Loucy (cell line): Measurements from ENCODE around the gene IPPK.

Experiments
- H2AFZ ChIP-seq: fragments of 200-600 bp; sonication (generic); 2 replicates; pipeline ENCODE4 v1.6.0; 2016; ENCODE audit warnings: antibody characterized with exemption, mild to moderate bottlenecking, low read length, moderate library complexity
- H3F3A ChIP-seq: fragments of 200-600 bp; 2 replicates; pipeline ENCODE4 v1.6.0; 2016; ENCODE audit warnings: antibody characterized with exemption, low read depth, mild to moderate bottlenecking
- H3K27me3 ChIP-seq: fragments of 200-600 bp; sonication (generic); 2 replicates; pipeline ENCODE4 v1.6.1; 2014; ENCODE audit warnings: low read length, mild to moderate bottlenecking; ENCODE audit not compliant: insufficient read depth, poor library complexity, severe bottlenecking
- H3K36me3 ChIP-seq: fragments of 200-600 bp; sonication (generic); 2 replicates; pipeline ENCODE4 v1.6.1; 2016; ENCODE audit warnings: low read length; ENCODE audit not compliant: insufficient read depth
- H3K4me1 ChIP-seq: fragments of 200-600 bp; sonication (generic); 2 replicates; pipeline ENCODE4 v1.5.1; 2014; ENCODE audit warnings: low read length, mild to moderate bottlenecking; ENCODE audit not compliant: insufficient read depth, poor library complexity, severe bottlenecking
- H3K4me2 ChIP-seq: fragments of 200-600 bp; sonication (generic); 2 replicates; pipeline ENCODE4 v1.6.0; 2014; ENCODE audit warnings: antibody characterized with exemption, low read length, low read depth, mild to moderate bottlenecking; ENCODE audit not compliant: poor library complexity, severe bottlenecking
- H3K4me3 ChIP-seq: fragments of 200-600 bp; sonication (generic); 2 replicates; pipeline ENCODE4 v1.5.1; 2014; ENCODE audit warnings: low read length, mild to moderate bottlenecking, mixed read lengths; ENCODE audit not compliant: poor library complexity, severe bottlenecking
- H3K79me2 ChIP-seq: fragments of 200-600 bp; sonication (generic); 2 replicates; pipeline ENCODE4 v1.6.1; 2014; ENCODE audit warnings: low read length; ENCODE audit not compliant: insufficient read depth
- H3K9ac ChIP-seq: fragments of 200-600 bp; sonication (generic); 2 replicates; pipeline ENCODE4 v1.6.0; 2014; ENCODE audit warnings: mild to moderate bottlenecking, low read depth, low read length, moderate library complexity; ENCODE audit not compliant: poor library complexity, severe bottlenecking
- H3K9me2 ChIP-seq: fragments of 200-600 bp; sonication (generic); replicated peaks from 2 replicates; pipeline ENCODE4 v1.6.1; 2016; ENCODE audit warnings: low read depth, low read length, mixed read lengths
- H3K9me3 ChIP-seq: fragments of 200-600 bp; sonication (generic); 2 replicates; pipeline ENCODE4 v1.6.1; 2014; ENCODE audit warnings: mild to moderate bottlenecking, antibody characterized with exemption, low read length, low read depth; ENCODE audit not compliant: insufficient read depth
- H4K20me1 ChIP-seq: fragments of 200-600 bp; sonication (generic); 2 replicates; pipeline ENCODE4 v1.6.0; 2014; ENCODE audit warnings: antibody characterized with exemption, low read length, mild to moderate bottlenecking; ENCODE audit not compliant: insufficient read depth, poor library complexity, severe bottlenecking
- EZH2phosphoT487 ChIP-seq: fragments of 200-600 bp; IDR thresholded peaks from 2 replicates; pipeline ENCODE4 v1.6.1; 2018; ENCODE audit warnings: antibody characterized with exemption, mild to moderate bottlenecking, moderate library complexity, borderline replicate concordance
- TF ChIP-seq, protein P1 (sequence below): fragments of 200-600 bp; sonication (generic); conservative IDR thresholded peaks from 2 replicates; pipeline ENCODE4 v1.5.1; 2014; ENCODE audit warnings: mild to moderate bottlenecking, antibody characterized with exemption, low read length

The IPPK gene

DNA sequence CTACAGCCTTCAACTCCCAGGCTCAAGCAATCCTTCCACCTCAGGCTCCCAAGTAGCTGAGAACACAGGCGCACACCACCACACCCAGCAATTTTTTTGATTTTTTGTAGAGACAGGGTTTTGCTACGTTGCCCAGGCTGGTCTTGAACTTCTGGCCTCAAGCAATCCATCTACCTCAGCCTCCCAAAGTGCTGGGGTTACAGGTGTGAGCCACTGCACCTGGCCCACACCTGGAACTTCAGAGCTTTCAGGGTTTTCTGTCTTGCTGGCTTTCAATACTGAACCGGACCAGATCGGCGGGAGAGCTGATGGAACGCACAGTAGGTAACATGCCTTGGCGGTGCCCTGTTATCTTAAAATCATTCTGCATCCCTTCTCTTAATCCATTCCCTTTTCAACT lies 30.8 kb downstream of the IPPK start:
- H2AFZ ChIP-seq = no peak overlapping the region
- no peaks in the 10 kb centered on the region for H3K9me3 ChIP-seq
- no peaks in the 10 kb centered on the region for H4K20me1 ChIP-seq
- no peaks in the 10 kb centered on the region for H3K27me3 ChIP-seq
- no peak overlapping the region for H3K4me3 ChIP-seq
- H3K4me1 ChIP-seq = no peaks in the 10 kb centered on the region
- H3K9ac ChIP-seq = no peak overlapping the region
- H3K36me3 ChIP-seq = peaks cover 86% of the 10 kb centered on the region; the same call in 1 of the 2 replicates
- TF ChIP-seq, protein P1, sequence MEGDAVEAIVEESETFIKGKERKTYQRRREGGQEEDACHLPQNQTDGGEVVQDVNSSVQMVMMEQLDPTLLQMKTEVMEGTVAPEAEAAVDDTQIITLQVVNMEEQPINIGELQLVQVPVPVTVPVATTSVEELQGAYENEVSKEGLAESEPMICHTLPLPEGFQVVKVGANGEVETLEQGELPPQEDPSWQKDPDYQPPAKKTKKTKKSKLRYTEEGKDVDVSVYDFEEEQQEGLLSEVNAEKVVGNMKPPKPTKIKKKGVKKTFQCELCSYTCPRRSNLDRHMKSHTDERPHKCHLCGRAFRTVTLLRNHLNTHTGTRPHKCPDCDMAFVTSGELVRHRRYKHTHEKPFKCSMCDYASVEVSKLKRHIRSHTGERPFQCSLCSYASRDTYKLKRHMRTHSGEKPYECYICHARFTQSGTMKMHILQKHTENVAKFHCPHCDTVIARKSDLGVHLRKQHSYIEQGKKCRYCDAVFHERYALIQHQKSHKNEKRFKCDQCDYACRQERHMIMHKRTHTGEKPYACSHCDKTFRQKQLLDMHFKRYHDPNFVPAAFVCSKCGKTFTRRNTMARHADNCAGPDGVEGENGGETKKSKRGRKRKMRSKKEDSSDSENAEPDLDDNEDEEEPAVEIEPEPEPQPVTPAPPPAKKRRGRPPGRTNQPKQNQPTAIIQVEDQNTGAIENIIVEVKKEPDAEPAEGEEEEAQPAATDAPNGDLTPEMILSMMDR = no peak
- no peak for TF ChIP-seq EZH2phosphoT487
- H3K79me2 ChIP-seq = no peaks in the 10 kb centered on the region
- H3K4me2 ChIP-seq = no peak overlapping the region
- H3K9me2 ChIP-seq = no peaks in the 10 kb centered on the region
- H3F3A ChIP-seq = no peaks in the 10 kb centered on the region

DNA sequence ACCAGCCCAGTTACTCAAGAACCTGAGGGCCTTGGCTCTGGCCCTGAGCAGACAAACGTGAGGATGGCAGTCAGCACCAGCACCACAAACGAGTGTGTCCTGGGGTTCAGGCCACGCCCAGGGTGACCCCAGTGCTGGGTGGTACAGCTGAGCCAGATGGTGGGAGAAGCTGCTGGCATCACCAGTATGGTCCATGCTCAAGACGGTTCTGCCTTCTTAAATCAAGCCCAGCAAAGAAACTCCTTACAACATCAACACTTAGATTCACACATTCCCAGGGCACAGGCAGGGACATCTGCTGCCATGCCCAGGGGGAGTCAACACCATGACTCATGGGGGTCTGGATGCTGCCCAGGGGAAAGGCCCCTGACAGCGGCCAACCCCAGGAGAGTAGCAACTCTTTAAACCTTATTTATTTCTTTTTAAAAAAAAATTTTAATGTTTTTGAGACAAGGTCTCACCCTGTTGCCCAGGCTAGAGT lies 31.3 kb downstream of the IPPK start:
- no peak overlapping the region for H3K4me3 ChIP-seq
- no peaks in the 10 kb centered on the region for H3K9me3 ChIP-seq
- H3K4me2 ChIP-seq = no peak overlapping the region
- no peaks in the 10 kb centered on the region for H3K9me2 ChIP-seq
- no peaks in the 10 kb centered on the region for H4K20me1 ChIP-seq
- no peak overlapping the region for H3K9ac ChIP-seq
- H3K36me3 ChIP-seq = peaks cover 86% of the 10 kb centered on the region; the same call in 1 of the 2 replicates
- no peak overlapping the region for H2AFZ ChIP-seq
- TF ChIP-seq, protein P1 = no peak
- no peak for TF ChIP-seq EZH2phosphoT487
- no peaks in the 10 kb centered on the region for H3K79me2 ChIP-seq
- H3K27me3 ChIP-seq = no peaks in the 10 kb centered on the region
- no peaks in the 10 kb centered on the region for H3F3A ChIP-seq
- no peaks in the 10 kb centered on the region for H3K4me1 ChIP-seq

DNA sequence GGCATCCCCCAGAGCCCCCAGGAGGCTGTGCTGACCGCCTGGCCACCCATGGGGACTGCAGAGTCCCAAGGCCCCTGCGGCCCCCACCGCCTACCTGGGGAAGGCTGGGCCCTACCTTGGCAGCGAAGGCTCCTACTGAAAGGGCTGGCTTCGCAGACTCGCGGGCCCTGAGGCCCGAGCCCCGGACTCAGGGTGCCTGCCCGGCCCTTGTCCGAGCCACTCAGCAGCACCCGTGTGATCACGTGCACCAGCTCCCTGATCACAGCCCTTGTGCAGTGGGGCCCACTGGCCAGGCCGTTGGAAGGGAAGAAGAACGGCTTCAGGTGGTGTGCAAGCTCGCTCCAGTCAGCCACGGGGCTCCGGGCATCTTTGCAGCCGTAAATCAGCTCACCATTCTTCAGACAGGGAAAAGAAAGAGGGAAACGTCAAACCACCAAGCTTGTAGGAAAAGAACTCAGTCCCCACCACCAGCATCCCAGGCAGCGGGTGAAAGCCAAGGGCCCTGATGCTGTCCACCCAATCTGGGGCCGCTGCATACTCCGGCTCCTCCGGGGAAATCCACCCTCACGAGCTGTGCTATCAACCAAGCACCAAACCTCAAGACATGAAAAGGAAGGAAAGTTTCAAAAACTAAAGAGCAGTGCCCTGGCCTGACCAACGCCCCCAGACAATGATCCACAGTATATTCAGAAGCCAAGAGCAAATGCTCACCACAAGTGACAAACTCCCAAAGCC lies 31.9 kb downstream of the IPPK start:
- no peak for TF ChIP-seq EZH2phosphoT487
- TF ChIP-seq, protein P1 = no peak
- Histone ChIP-seq H3K9ac (no peak overlapping the region), H3K36me3 (peaks cover 86% of the 10 kb centered on the region; the same call in 1 of the 2 replicates), H3K79me2 (no peaks in the 10 kb centered on the region), H3K4me3 (no peak overlapping the region), H3F3A (no peaks in the 10 kb centered on the region), H3K4me2 (no peak overlapping the region), H4K20me1 (no peaks in the 10 kb centered on the region), H3K27me3 (no peaks in the 10 kb centered on the region), H3K4me1 (no peaks in the 10 kb centered on the region), H3K9me3 (no peaks in the 10 kb centered on the region), H3K9me2 (no peaks in the 10 kb centered on the region), H2AFZ (no peak overlapping the region)
